ENCODE results near the gene OR2W1. TPM values are rescaled to one million over a fixed set of nuclear protein-coding genes. Genes with fewer than 3 reads are reported as not detected.

Gene OR2W1
- total RNA-seq, 1 experiment from 2014 or later: not detected

DNA sequence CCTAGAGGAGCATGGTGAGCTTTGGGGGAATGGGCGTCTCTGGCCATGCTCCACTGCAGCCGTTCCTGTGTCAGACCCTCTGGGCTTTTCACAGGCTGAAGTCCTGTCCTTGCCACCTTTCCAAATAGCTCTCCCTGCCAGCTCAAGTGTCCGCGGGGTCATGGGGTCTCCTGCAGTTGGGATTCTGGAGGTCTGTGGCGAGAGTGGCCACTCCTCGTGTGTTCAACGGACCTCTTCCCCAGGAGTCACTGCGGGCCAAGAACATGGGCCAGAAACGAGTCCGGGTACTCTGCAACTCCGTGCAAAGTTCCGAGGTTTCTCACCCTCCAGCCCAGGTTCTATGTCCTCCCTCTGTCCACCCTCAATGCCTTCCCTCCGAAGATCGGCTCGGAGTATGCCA is 37.5 kb upstream of the OR2W1 start:
- Histone ChIP-seq H3K4me1 (ENCODE audit: insufficient read depth, low read length) (no peaks in the 10 kb centered on the region), H3K79me2 (ENCODE audit: insufficient read depth, low read length) (no peaks in the 10 kb centered on the region), H3K14ac (ENCODE audit: insufficient read depth, low read length) (no peak overlapping the region; the same call in 1 of the 2 replicates), H3K9ac (ENCODE audit: extremely low read depth, insufficient read length, low read length) (no peak overlapping the region), H2BK12ac (ENCODE audit: insufficient read length, low read depth, low read length) (no peak overlapping the region), H2BK20ac (ENCODE audit: low read depth, low read length, poor library complexity, severe bottlenecking) (no peak overlapping the region), H4K8ac (replicated peaks; ENCODE audit: insufficient read length, low read depth, low read length) (no peak overlapping the region), H3K23ac (ENCODE audit: insufficient read length, low read depth, low read length) (no peak overlapping the region), H3K18ac (ENCODE audit: insufficient read length, low read depth, low read length) (no peak overlapping the region), H2AK5ac (ENCODE audit: insufficient read length, low read length) (no peak overlapping the region), H3K27me3 (ENCODE audit: insufficient read depth, low read length) (no peaks in the 10 kb centered on the region), H2BK15ac (ENCODE audit: low read depth, low read length) (0 out of 2 replicates have a peak overlapping the region, but pooled peaks have one; percentile 6), H3K79me1 (ENCODE audit: insufficient read depth, low read depth, low read length, poor library complexity, severe bottlenecking) (no peaks in the 10 kb centered on the region), H4K5ac (ENCODE audit: insufficient read length, low read depth, low read length) (no peak overlapping the region), H3K4me2 (ENCODE audit: insufficient read depth, insufficient read length, low read length) (no peak overlapping the region), H2AFZ (ENCODE audit: low read length) (no peak overlapping the region), H3K4ac (ENCODE audit: low read depth, low read length) (no peak overlapping the region), H3T11ph (ENCODE audit: low read length) (no peak overlapping the region), H2BK120ac (ENCODE audit: low read depth, low read length, poor library complexity, severe bottlenecking) (no peak overlapping the region), H3K23me2 (ENCODE audit: insufficient read length, low read depth, low read length, poor library complexity, severe bottlenecking) (no peaks in the 10 kb centered on the region), H3K9me3 (ENCODE audit: control insufficient read depth, low read depth, low read length) (no peaks in the 10 kb centered on the region), H2BK5ac (ENCODE audit: insufficient read length, low read length) (no peak overlapping the region), H4K20me1 (ENCODE audit: control insufficient read depth, insufficient read depth, insufficient read length) (no peaks in the 10 kb centered on the region), H3K27ac (ENCODE audit: insufficient read length, low read depth, low read length) (no peak overlapping the region), H4K91ac (ENCODE audit: insufficient read length, low read depth, low read length) (no peak overlapping the region), H3K56ac (ENCODE audit: insufficient read length, low read depth, low read length) (no peak overlapping the region)
- WGBS (ENCODE audit: extremely low coverage, insufficient read length, low lambda C conversion rate): no CpG with 5 or more reads among the region's 15 CpGs
- Mint-ChIP-seq H3K36me3 (ENCODE audit: insufficient read depth in 1 of 3, low read depth in 3 of 3) (no peaks in the 10 kb centered on the region), H3K27me3 (ENCODE audit: low read depth) (no peaks in the 10 kb centered on the region; the same call in 1 of the 2 replicates), H3K4me1 (no peaks in the 10 kb centered on the region), H3K9me3 (no peaks in the 10 kb centered on the region; a peak in 1 of 5 replicates), H3K4me3 (no peak overlapping the region), H3K27ac (no peak overlapping the region; a peak in 1 of 7 replicates)
- TF ChIP-seq, protein P1, sequence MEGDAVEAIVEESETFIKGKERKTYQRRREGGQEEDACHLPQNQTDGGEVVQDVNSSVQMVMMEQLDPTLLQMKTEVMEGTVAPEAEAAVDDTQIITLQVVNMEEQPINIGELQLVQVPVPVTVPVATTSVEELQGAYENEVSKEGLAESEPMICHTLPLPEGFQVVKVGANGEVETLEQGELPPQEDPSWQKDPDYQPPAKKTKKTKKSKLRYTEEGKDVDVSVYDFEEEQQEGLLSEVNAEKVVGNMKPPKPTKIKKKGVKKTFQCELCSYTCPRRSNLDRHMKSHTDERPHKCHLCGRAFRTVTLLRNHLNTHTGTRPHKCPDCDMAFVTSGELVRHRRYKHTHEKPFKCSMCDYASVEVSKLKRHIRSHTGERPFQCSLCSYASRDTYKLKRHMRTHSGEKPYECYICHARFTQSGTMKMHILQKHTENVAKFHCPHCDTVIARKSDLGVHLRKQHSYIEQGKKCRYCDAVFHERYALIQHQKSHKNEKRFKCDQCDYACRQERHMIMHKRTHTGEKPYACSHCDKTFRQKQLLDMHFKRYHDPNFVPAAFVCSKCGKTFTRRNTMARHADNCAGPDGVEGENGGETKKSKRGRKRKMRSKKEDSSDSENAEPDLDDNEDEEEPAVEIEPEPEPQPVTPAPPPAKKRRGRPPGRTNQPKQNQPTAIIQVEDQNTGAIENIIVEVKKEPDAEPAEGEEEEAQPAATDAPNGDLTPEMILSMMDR (conservative IDR thresholded peaks at IDR 0.05): no peak
- no peak for DNase-seq
